ENCODE measurements around the gene SIX6. TPM values are rescaled to one million over a fixed set of nuclear protein-coding genes. Genes with fewer than 3 reads are reported as not detected.

SIX6 gene
- total RNA-seq, 1 experiment from 2014 or later, result not detected

DNA sequence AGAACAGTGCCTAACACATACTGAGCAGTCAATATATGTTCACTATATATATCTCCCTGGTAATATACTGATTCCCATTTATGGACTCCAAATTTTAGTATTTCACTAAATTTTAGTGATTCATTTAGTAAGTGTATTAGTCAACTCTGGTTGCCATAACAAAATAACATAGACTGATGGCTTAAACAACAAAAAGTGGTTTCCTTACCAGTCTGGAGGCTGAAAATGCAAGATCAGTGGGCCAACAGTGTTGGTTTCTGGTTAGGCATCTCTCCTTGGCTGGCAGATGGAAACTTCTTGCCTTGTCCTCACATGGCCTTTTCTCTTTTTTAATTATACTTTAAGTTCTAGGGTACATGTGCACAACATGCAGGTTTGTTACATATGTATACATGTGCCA lies 28.7 kb downstream of the SIX6 start:
- ATAC-seq, result no peak
- TF ChIP-seq SIN3A (IDR thresholded peaks at IDR 0.05; ENCODE audit: borderline replicate concordance, insufficient read depth, low read depth, low read length), result no peak
- no peak for TF ChIP-seq POLR2AphosphoS5 (IDR thresholded peaks at IDR 0.05; ENCODE audit: low read depth, low read length)
- no peak for TF ChIP-seq REST (IDR thresholded peaks at IDR 0.05; ENCODE audit: insufficient read depth in 1 of 2, low read depth in 2 of 2, low read length in 1 of 2)
- TF ChIP-seq, protein P1, sequence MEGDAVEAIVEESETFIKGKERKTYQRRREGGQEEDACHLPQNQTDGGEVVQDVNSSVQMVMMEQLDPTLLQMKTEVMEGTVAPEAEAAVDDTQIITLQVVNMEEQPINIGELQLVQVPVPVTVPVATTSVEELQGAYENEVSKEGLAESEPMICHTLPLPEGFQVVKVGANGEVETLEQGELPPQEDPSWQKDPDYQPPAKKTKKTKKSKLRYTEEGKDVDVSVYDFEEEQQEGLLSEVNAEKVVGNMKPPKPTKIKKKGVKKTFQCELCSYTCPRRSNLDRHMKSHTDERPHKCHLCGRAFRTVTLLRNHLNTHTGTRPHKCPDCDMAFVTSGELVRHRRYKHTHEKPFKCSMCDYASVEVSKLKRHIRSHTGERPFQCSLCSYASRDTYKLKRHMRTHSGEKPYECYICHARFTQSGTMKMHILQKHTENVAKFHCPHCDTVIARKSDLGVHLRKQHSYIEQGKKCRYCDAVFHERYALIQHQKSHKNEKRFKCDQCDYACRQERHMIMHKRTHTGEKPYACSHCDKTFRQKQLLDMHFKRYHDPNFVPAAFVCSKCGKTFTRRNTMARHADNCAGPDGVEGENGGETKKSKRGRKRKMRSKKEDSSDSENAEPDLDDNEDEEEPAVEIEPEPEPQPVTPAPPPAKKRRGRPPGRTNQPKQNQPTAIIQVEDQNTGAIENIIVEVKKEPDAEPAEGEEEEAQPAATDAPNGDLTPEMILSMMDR (IDR thresholded peaks at IDR 0.05), result no peak
- TF ChIP-seq TCF7L2 (IDR thresholded peaks at IDR 0.05; ENCODE audit: low read depth, low read length), result no peak
- no TSS peak for BruUV-seq (replicated peaks)
- Histone ChIP-seq H3K4me3 (ENCODE audit: low read depth in 2 of 2, low read length in 2 of 2) (no peak overlapping the region), H3K9me3 (ENCODE audit: control insufficient read depth, insufficient read depth, low read depth, low read length) (no peaks in the 10 kb centered on the region), H3K36me3 (ENCODE audit: control insufficient read depth, insufficient read depth, low read length) (no peaks in the 10 kb centered on the region), H3K4me1 (ENCODE audit: control insufficient read depth, insufficient read depth, low read length) (no peaks in the 10 kb centered on the region), H3K27ac (ENCODE audit: low read length) (no peak overlapping the region), H3K27me3 (ENCODE audit: control insufficient read depth, insufficient read depth, low read length) (no peaks in the 10 kb centered on the region)
- ChIA-PET CTCF (no interaction called here), POLR2A (no interaction called here)
- DNase-seq (ENCODE audit: low read depth, low spot score), result no peak
- in situ Hi-C loops (cut with HindIII; ENCODE audit: low pct_unique_long_range_greater_than_20kb, low sequenced_read_pairs), result no loop called here
- intact Hi-C loops (cut with micrococcal nuclease; ENCODE audit: unreplicated experiment), result no loop called here

- Histone ChIP-seq H3K27me3 (ENCODE audit: control insufficient read depth, insufficient read depth, low read length) (no peaks in the 10 kb centered on the region), H3K4me3 (ENCODE audit: low read depth in 2 of 2, low read length in 2 of 2) (no peak overlapping the region), H3K36me3 (ENCODE audit: control insufficient read depth, insufficient read depth, low read length) (no peaks in the 10 kb centered on the region), H3K4me1 (ENCODE audit: control insufficient read depth, insufficient read depth, low read length) (no peaks in the 10 kb centered on the region), H3K9me3 (ENCODE audit: control insufficient read depth, insufficient read depth, low read depth, low read length) (no peaks in the 10 kb centered on the region), H3K27ac (ENCODE audit: low read length) (no peak overlapping the region)
- no peak for ATAC-seq
- ChIA-PET POLR2A (no interaction called here), CTCF (no interaction called here)
- BruUV-seq (replicated peaks), result no TSS peak
- no peak for TF ChIP-seq POLR2AphosphoS5 (IDR thresholded peaks at IDR 0.05; ENCODE audit: low read depth, low read length)
- TF ChIP-seq SIN3A (IDR thresholded peaks at IDR 0.05; ENCODE audit: borderline replicate concordance, insufficient read depth, low read depth, low read length), result no peak
- TF ChIP-seq, protein P1 (IDR thresholded peaks at IDR 0.05), result no peak
- TF ChIP-seq REST (IDR thresholded peaks at IDR 0.05; ENCODE audit: insufficient read depth in 1 of 2, low read depth in 2 of 2, low read length in 1 of 2), result no peak
- no peak for TF ChIP-seq TCF7L2 (IDR thresholded peaks at IDR 0.05; ENCODE audit: low read depth, low read length)
- in situ Hi-C loops (cut with HindIII; ENCODE audit: low pct_unique_long_range_greater_than_20kb, low sequenced_read_pairs), result no loop called here
- intact Hi-C loops (cut with micrococcal nuclease; ENCODE audit: unreplicated experiment), result no loop called here
- no peak for DNase-seq (ENCODE audit: low read depth, low spot score)
Observed at GRCh38 chr14:60544659-60545058, 35.7 kb downstream of the SIX6 start.
